PFSK-1 (cell line): ENCODE data around the gene CHRNG.

Experiments
- FOXP2 ChIP-seq: optimal IDR thresholded peaks from 2 replicates; pipeline ENCODE3; 2011; ENCODE audit warnings: borderline replicate concordance, control low read depth, inconsistent platforms; ENCODE audit not compliant: insufficient read depth; ENCODE audit errors: extremely low read length, extremely low read depth
- POLR2AphosphoS5 ChIP-seq: IDR thresholded peaks from 2 replicates; pipeline ENCODE4 v1.6.1; 2012; ENCODE audit warnings: low read depth, mild to moderate bottlenecking, control low read depth, low read length, moderate library complexity
- SIN3A ChIP-seq: IDR thresholded peaks from 2 replicates; pipeline ENCODE4 v1.6.1; 2012; ENCODE audit warnings: mild to moderate bottlenecking, low read length, moderate library complexity, borderline replicate concordance; ENCODE audit not compliant: insufficient read depth
- TAF1 ChIP-seq: IDR thresholded peaks from 2 replicates; pipeline ENCODE4 v1.6.1; 2012; ENCODE audit warnings: low read length, control low read depth, borderline replicate concordance; ENCODE audit not compliant: insufficient read depth
- TF ChIP-seq, protein P1 (sequence below), 2 experiments: IDR thresholded peaks; 2 replicates each; pipeline versions ENCODE4 v1.6.1 to v1.8.0; 2011 to 2012; ENCODE audit warnings: low read depth in 2 of 2, low read length in 2 of 2, control low read depth in 1 of 2, inconsistent platforms in 1 of 2, mild to moderate bottlenecking in 1 of 2, moderate library complexity in 1 of 2; ENCODE audit not compliant: insufficient read depth in 1 of 2

CHRNG gene

DNA sequence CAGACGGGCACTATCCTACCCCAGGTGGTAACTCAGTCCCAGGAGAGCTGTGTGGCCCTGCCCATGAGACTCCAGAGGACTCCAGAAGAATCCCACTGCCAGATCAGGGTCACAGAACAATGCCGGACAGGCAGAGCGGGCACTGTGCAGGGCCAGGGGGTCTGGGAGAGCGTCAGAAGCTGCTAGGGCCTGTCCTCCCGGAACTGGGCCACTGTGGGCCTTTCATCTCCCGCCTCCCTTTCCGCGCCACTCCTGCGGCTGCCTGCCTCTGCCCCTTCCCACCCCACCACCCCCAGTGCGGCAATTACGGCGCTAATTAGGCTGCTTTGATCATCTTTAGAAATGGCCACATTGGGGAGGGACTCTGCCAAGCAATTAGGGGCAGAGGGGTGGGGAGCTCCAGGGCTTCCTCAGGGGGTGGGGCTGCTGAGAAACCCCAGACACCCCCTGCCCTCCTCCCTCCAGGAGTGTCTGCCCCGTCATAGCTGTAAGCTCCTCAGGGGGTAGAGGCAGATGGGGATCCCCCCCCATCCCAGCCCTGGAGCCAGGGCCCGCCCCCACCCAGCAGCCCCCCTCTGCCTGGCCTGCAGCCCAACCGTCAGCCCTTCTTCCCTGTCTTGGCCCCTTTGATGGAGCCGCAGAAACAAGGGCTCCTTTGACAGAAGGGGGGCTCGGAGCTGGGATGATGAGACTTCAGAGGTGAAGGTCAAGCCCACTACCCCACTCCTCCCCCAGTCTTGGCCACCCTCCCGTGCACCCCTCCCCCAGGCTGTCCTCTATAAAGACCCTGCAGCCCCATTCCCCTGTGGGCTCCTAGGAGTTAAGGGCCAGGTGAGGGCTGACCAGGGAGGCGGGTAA is 19.7 kb upstream of the CHRNG start, which contains the start of gene PRSS56:
TSS of gene PRSS56 (plus strand) at position 808 of the 858 bp plus-strand sequence. CDS start 211 bp downstream, outside the sequence.
- TF ChIP-seq FOXP2, result no peak
- TF ChIP-seq, protein P1, sequence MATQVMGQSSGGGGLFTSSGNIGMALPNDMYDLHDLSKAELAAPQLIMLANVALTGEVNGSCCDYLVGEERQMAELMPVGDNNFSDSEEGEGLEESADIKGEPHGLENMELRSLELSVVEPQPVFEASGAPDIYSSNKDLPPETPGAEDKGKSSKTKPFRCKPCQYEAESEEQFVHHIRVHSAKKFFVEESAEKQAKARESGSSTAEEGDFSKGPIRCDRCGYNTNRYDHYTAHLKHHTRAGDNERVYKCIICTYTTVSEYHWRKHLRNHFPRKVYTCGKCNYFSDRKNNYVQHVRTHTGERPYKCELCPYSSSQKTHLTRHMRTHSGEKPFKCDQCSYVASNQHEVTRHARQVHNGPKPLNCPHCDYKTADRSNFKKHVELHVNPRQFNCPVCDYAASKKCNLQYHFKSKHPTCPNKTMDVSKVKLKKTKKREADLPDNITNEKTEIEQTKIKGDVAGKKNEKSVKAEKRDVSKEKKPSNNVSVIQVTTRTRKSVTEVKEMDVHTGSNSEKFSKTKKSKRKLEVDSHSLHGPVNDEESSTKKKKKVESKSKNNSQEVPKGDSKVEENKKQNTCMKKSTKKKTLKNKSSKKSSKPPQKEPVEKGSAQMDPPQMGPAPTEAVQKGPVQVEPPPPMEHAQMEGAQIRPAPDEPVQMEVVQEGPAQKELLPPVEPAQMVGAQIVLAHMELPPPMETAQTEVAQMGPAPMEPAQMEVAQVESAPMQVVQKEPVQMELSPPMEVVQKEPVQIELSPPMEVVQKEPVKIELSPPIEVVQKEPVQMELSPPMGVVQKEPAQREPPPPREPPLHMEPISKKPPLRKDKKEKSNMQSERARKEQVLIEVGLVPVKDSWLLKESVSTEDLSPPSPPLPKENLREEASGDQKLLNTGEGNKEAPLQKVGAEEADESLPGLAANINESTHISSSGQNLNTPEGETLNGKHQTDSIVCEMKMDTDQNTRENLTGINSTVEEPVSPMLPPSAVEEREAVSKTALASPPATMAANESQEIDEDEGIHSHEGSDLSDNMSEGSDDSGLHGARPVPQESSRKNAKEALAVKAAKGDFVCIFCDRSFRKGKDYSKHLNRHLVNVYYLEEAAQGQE (IDR thresholded peaks at IDR 0.05; ENCODE audit: insufficient read depth in 1 of 2, low read depth in 2 of 2, low read length in 2 of 2), result no peak
- no peak for TF ChIP-seq TAF1
- TF ChIP-seq SIN3A, result no peak
- no peak for TF ChIP-seq POLR2AphosphoS5

- TF ChIP-seq, protein P1 (IDR thresholded peaks at IDR 0.05; ENCODE audit: insufficient read depth in 1 of 2, low read depth in 2 of 2, low read length in 2 of 2), result no peak
- TF ChIP-seq TAF1 (no peak), POLR2AphosphoS5 (no peak), SIN3A (no peak), FOXP2 (no peak)
Measured at GRCh38 chr2:232520489-232520888, 19.0 kb upstream of the CHRNG start.

DNA sequence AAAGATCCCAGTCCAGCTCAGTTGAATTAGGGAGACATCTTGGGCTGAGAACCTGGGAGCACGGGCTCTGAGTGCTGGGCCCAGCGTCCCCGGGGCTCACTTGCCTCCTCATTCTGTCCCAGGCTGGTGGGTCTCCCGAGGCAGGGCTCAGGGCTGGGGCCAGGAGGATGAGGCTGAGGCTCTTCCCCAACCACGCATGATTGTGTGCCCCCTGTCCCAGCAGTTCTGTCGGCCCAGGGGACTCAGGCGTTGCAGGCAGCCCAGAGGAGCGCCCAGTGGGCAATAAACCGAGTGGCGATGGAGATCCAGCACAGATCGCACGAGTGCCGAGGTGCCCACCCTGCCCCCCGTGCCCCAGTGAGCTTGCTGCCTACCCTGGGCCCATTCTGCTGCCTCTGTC is 18.4 kb upstream of the CHRNG start:
- TF ChIP-seq, protein P1 (IDR thresholded peaks at IDR 0.05; ENCODE audit: insufficient read depth in 1 of 2, low read depth in 2 of 2, low read length in 2 of 2), result no peak
- TF ChIP-seq FOXP2 (no peak), SIN3A (no peak), TAF1 (no peak)

DNA sequence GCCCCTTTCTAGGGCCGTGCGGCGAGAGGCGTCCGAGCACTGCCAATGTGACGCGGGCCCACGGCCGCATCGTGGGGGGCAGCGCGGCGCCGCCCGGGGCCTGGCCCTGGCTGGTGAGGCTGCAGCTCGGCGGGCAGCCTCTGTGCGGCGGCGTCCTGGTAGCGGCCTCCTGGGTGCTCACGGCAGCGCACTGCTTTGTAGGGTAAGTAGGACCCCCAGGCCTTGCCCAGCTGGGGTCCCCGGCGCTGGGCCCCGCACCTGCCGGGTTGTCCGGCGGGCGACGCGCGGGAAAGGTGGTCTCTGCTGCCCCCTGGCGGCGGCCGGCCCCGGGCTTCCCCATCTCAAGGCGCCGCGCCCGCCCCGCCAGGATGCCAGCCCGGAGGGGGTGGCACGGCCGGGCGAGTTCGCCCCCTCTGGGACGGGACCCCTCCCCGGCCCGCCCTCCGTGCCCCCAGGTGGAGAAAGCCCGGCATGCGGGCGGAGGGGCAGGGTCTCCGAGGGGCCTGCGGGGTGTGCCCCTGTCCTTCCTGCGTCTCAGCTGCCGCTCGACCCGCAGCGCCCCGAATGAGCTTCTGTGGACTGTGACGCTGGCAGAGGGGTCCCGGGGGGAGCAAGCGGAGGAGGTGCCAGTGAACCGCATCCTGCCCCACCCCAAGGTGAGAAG is 17.4 kb upstream of the CHRNG start:
- TF ChIP-seq, protein P1 (IDR thresholded peaks at IDR 0.05; ENCODE audit: insufficient read depth in 1 of 2, low read depth in 2 of 2, low read length in 2 of 2), result no peak
- TF ChIP-seq SIN3A (no peak), POLR2AphosphoS5 (no peak)
